Fibroblast of lung (primary cell): ENCODE measurements around the gene HAPSTR1. TPM values are rescaled to one million over a fixed set of nuclear protein-coding genes. Genes with fewer than 3 reads are reported as not detected.
A peak's percentile ranks its signal among the peaks of the same experiment; 100 is the strongest.

Source experiments
- DNase-seq, 2 donors: peaks; one replicate each; pipeline versions ENCODE4 v3.0.0 to v3.0.0-alpha.2; 2010; ENCODE audit warnings: low read depth in 2 of 2
- H2AFZ ChIP-seq: 2 replicates; pipeline ENCODE4 v1.5.1; 2012; ENCODE audit warnings: low read length, control low read depth, inconsistent platforms
- H3K27ac ChIP-seq: 2 replicates; pipeline ENCODE4 v1.5.1; 2011; ENCODE audit warnings: low read length, control low read depth; ENCODE audit not compliant: insufficient read depth
- H3K27me3 ChIP-seq: 2 replicates; pipeline ENCODE4 v1.5.1; 2011; ENCODE audit warnings: mild to moderate bottlenecking, low read length; ENCODE audit not compliant: control insufficient read depth, insufficient read depth
- H3K36me3 ChIP-seq: 2 replicates; pipeline ENCODE4 v1.5.1; 2011; ENCODE audit warnings: low read length; ENCODE audit not compliant: control insufficient read depth, insufficient read depth
- H3K4me1 ChIP-seq: 2 replicates; pipeline ENCODE4 v1.5.1; 2011; ENCODE audit warnings: low read length; ENCODE audit not compliant: control insufficient read depth, insufficient read depth; ENCODE audit errors: extremely low read depth
- H3K4me2 ChIP-seq: 2 replicates; pipeline ENCODE4 v1.5.1; 2011; ENCODE audit warnings: low read length, control low read depth; ENCODE audit not compliant: insufficient read depth; ENCODE audit errors: extremely low read depth
- H3K4me3 ChIP-seq, 4 experiments: fragments of 200-600 bp in 1 of 4; sonication (generic) in 1 of 4; replicated peaks in 1 of 4; 2 replicates each; pipeline ENCODE4 v1.5.1; 2011 to 2016; ENCODE audit warnings: low read length in 4 of 4, low read depth in 3 of 4, mild to moderate bottlenecking in 3 of 4, control low read depth in 2 of 4, inconsistent platforms in 1 of 4, mixed read lengths in 1 of 4; ENCODE audit not compliant: insufficient read depth in 1 of 4; ENCODE audit errors: control extremely low read depth in 1 of 4
- H3K79me2 ChIP-seq: 2 replicates; pipeline ENCODE4 v1.5.1; 2012; ENCODE audit warnings: mild to moderate bottlenecking, low read length, inconsistent platforms; ENCODE audit not compliant: control insufficient read depth, insufficient read depth
- H3K9ac ChIP-seq: 2 replicates; pipeline ENCODE4 v1.5.1; 2011; ENCODE audit warnings: mild to moderate bottlenecking, low read length, control low read depth; ENCODE audit not compliant: insufficient read depth
- H3K9me3 ChIP-seq: 2 replicates; pipeline ENCODE4 v1.5.1; 2012; ENCODE audit warnings: low read depth, low read length; ENCODE audit not compliant: control insufficient read depth, insufficient read depth
- H4K20me1 ChIP-seq: 2 replicates; pipeline ENCODE4 v1.5.1; 2011; ENCODE audit warnings: low read length; ENCODE audit not compliant: control insufficient read depth, insufficient read depth; ENCODE audit errors: extremely low read depth
- EZH2 ChIP-seq: IDR thresholded peaks from 2 replicates; pipeline ENCODE4 v1.5.1; 2012; ENCODE audit warnings: low read length, control low read depth, mild to moderate bottlenecking; ENCODE audit errors: missing control alignments
- polyA plus RNA-seq, 2 donors: library from polyadenylated mRNA; depleted of rRNA in 1 of 2; stranded (reverse) in 1 of 2; unstranded in 1 of 2; fragments of >200 nt; gene quantifications; 2 replicates each; pipeline ENCODE4 v1.2.1, GENCODE V29; 2011 to 2012; ENCODE audit warnings: missing spikeins in 1 of 2
- total RNA-seq: library from RNA; depleted of rRNA; stranded (reverse); fragments of >200 nt; gene quantifications from 2 replicates; pipeline ENCODE4 v1.2.1, GENCODE V29; 2014
- TF ChIP-seq, protein P1 (sequence below), 2 donors: IDR thresholded peaks in 1 of 2; conservative IDR thresholded peaks in 1 of 2; 1 replicate in 1 of 2; 2 replicates in 1 of 2; pipeline ENCODE4 v1.5.1; 2011 to 2012; ENCODE audit warnings: low read length in 2 of 2, control low read depth in 1 of 2, inconsistent platforms in 1 of 2, low read depth in 1 of 2, mild to moderate bottlenecking in 1 of 2

HAPSTR1 gene
- total and polyA plus RNA-seq, 2 donors (not counting 1 experiment from before 2014, with no cell fraction given) = 37.5 to 57.3 TPM

DNA sequence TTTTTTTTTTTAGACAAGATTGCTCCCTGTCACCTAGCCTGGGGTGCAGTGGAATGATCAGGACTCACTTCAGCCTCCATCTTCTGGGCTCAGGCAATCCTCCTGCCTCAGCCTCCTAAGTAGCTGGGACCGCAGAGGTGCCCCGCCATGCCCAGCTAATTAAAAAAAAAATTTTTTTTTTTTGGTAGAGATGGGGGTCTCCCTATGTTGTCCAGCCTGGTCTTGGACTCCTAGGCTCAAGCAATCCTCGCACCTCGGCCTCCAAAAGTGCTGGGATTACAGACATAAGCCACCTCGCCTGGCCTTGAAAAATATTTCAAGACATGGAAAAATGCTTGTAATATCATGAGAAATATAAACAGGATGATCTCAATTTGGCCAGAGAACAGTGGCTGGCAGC is 42.9 kb downstream of the HAPSTR1 start:
- no peaks in the 10 kb centered on the region for H3K4me1 ChIP-seq
- H3K4me3 ChIP-seq = no peak overlapping the region
- no peak for DNase-seq
- H4K20me1 ChIP-seq = no peaks in the 10 kb centered on the region
- no peaks in the 10 kb centered on the region for H3K9me3 ChIP-seq
- no peak overlapping the region for H2AFZ ChIP-seq
- H3K36me3 ChIP-seq = no peaks in the 10 kb centered on the region
- no peaks in the 10 kb centered on the region for H3K79me2 ChIP-seq
- no peak overlapping the region for H3K27ac ChIP-seq
- H3K27me3 ChIP-seq = no peaks in the 10 kb centered on the region
- H3K9ac ChIP-seq = no peak overlapping the region
- no peak for TF ChIP-seq EZH2
- TF ChIP-seq, protein P1, sequence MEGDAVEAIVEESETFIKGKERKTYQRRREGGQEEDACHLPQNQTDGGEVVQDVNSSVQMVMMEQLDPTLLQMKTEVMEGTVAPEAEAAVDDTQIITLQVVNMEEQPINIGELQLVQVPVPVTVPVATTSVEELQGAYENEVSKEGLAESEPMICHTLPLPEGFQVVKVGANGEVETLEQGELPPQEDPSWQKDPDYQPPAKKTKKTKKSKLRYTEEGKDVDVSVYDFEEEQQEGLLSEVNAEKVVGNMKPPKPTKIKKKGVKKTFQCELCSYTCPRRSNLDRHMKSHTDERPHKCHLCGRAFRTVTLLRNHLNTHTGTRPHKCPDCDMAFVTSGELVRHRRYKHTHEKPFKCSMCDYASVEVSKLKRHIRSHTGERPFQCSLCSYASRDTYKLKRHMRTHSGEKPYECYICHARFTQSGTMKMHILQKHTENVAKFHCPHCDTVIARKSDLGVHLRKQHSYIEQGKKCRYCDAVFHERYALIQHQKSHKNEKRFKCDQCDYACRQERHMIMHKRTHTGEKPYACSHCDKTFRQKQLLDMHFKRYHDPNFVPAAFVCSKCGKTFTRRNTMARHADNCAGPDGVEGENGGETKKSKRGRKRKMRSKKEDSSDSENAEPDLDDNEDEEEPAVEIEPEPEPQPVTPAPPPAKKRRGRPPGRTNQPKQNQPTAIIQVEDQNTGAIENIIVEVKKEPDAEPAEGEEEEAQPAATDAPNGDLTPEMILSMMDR (conservative IDR thresholded peaks at IDR 0.05 in 1 of 2, IDR thresholded peaks at IDR 0.05 in 1 of 2; ENCODE audit: low read depth in 1 of 2, low read length in 2 of 2) = no peak
- H3K4me2 ChIP-seq = no peak overlapping the region

DNA sequence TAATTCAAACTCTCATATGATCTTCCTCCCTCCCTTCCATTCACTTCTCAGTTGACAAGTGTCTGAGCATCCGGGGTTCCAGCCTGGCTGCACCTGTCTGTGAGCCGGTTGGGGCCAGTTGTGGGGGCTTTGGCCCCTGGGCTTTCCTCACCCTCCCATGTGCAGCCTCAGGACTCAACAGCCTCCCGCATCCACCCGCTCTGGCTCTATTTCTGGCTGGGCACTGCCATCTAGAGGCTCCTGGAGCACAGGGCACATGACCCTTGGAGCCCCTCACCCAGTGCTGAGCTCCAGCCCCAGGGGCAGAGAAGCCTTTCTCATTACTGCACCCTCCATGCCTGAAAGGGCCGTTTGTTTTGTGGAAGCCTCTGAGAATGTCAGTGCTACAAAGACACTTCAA is 43.3 kb downstream of the HAPSTR1 start:
- no peak for TF ChIP-seq EZH2
- TF ChIP-seq, protein P1 (conservative IDR thresholded peaks at IDR 0.05 in 1 of 2, IDR thresholded peaks at IDR 0.05 in 1 of 2; ENCODE audit: low read depth in 1 of 2, low read length in 2 of 2) = peak; percentile 52 to 55
- Histone ChIP-seq H3K27ac (no peak overlapping the region), H3K9me3 (no peaks in the 10 kb centered on the region), H3K36me3 (no peaks in the 10 kb centered on the region), H3K4me3 (no peak overlapping the region), H3K4me1 (no peaks in the 10 kb centered on the region), H3K9ac (no peak overlapping the region), H4K20me1 (no peaks in the 10 kb centered on the region), H2AFZ (no peak overlapping the region), H3K4me2 (no peak overlapping the region), H3K79me2 (no peaks in the 10 kb centered on the region), H3K27me3 (no peaks in the 10 kb centered on the region)
- peak; percentile 29 to 53 for DNase-seq

DNA sequence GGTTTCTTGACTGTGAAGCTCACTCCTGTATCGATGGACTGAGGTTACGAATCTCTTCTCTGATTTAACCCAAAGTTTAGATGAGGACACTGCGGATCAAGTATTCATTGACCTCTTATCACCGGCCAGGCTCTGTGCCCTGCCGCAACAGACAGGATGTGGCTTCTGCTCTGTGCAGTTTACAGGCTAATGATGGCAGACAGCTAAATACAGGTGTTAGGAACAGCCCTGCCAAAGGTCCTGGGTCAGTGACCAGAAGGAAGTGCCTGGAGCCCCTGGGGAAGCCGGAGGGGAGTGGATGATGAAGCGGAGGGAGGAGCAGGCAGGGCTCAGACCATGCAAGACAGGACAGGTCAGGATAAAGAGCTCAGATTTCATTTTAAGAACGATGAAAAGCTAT is 44.4 kb downstream of the HAPSTR1 start:
- H3K4me2 ChIP-seq = no peak overlapping the region
- H3K27ac ChIP-seq = no peak overlapping the region
- no peak overlapping the region for H2AFZ ChIP-seq
- no peak for DNase-seq
- H3K9me3 ChIP-seq = no peaks in the 10 kb centered on the region
- no peaks in the 10 kb centered on the region for H3K36me3 ChIP-seq
- H3K9ac ChIP-seq = no peak overlapping the region
- no peak overlapping the region for H3K4me3 ChIP-seq
- TF ChIP-seq, protein P1 (conservative IDR thresholded peaks at IDR 0.05 in 1 of 2, IDR thresholded peaks at IDR 0.05 in 1 of 2; ENCODE audit: low read depth in 1 of 2, low read length in 2 of 2) = no peak
- TF ChIP-seq EZH2 = no peak
- no peaks in the 10 kb centered on the region for H4K20me1 ChIP-seq
- H3K27me3 ChIP-seq = no peaks in the 10 kb centered on the region
- H3K79me2 ChIP-seq = no peaks in the 10 kb centered on the region
- H3K4me1 ChIP-seq = no peaks in the 10 kb centered on the region
